ENCODE data around the gene FAM234B.

The FAM234B gene

GRCh38 chr12:13093191-13093847 lies 49.1 kb downstream of the FAM234B start:
- DNase-seq (ENCODE audit: low spot score), result no peak

GRCh38 chr12:13093848-13094220 lies 49.7 kb downstream of the FAM234B start:
- no peak for DNase-seq (ENCODE audit: low spot score)

- peak; percentile 27 for DNase-seq (ENCODE audit: low spot score)
Measured at GRCh38 chr12:13094367-13094766, 50.2 kb downstream of the FAM234B start.

DNA sequence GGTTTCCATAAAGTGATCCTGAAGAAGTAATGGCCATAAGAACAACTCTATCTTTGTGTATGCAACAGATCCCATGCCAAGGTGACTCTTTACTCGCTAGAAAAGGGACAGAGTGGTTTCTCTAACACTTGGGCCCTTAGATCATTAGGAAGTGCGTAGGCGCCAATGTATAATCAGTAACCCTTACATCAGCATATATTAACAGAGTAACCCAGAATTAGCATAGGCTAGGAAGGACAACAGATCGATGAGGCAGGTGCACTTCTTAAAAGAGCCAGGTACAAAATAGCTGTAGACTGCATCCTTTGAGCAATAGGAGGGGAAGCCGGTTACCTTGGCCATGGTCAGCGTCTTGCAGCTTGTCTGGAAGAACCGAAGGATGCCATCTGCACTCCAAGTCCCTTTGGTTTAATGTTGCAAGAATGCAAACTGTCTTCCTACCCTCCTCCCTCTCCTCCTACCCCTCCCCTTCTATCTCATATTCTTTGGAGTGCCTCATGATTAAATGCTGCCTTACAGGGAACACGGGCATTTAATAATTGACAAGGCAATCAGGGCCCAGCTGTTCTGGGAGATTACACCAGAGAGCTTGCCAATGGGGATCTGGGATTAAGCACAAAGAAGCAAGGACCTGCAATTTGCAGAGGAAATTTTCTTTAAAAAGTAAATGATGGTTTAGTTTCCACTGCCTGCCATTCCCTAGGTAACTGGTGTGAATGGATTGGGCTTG lies 51.2 kb downstream of the FAM234B start:
- no peak for DNase-seq (ENCODE audit: low spot score)

- no peak for DNase-seq (ENCODE audit: low spot score)
Measured at GRCh38 chr12:13097491-13098011, 53.4 kb downstream of the FAM234B start.

DNA sequence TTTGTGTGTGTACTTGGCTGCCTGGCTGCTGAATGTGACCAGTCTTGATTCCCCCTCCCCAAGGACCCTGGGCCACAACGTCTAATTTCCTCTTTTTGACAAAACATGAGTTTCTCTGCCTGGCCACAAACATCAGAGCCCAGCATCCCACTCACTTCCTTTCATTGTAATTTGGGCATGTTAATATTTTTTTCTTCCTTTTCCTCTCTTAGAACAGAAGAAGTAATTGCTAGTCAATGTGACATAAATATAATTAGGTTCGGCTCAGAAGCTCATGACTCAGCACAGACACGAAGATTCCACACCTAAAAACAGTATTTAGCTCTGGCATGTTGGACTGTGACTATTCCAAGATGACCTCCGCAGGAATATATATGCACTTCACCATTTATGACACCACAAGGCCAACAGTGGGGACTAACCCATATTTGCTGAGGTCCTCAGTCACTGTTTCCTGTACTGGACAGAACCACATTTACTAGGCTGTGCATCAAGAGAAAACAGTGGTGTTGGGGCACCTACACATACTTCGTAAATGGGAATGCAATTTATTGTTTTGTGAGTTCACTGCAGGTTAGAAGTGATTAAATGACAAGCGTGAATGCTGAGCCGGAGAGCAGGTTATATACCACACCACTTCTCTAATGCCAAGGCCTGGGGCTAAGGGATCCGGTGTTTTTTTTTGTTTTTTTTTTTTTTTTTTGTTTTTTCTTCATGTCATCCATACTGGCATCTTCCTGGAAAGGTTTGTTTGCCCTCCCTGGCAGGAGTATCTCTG lies 55.1 kb downstream of the FAM234B start:
- peak; percentile 52 for DNase-seq (ENCODE audit: low spot score)

DNA sequence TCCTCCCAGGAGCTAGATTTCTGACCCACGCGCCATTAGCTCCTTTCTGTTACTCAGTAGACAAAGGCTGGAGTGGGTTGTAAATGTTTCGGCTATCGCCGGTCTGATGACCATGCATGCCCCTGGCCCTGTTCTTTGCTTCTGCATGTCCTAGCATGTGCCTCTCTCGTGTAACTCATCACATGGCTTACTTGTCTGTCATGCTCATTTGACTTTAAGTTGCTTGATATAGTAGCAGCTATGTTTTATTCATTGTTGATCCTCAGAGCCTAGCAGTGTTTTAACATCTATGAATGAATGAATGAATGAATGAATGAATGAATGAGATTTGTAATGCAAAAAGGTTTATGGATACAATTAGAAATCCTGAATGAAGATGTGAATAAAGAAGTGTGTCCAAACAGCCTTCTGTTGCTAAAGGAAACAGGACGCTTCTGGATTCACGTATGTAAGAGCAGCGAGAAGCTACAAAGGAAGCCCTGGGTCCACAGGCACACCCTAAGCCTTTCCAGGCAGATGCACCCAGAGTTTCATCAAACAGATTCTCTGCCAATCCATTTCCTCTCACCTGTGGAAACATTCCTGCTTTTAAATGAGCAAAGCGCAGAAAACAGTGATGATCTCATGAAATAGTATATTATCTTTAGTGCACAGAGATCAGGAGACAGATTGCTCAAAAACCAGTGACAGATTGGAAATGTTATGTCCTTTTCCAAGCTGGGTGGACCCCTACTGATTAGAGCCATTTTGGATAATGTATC lies 55.8 kb downstream of the FAM234B start:
- DNase-seq (ENCODE audit: low spot score), result no peak

DNA sequence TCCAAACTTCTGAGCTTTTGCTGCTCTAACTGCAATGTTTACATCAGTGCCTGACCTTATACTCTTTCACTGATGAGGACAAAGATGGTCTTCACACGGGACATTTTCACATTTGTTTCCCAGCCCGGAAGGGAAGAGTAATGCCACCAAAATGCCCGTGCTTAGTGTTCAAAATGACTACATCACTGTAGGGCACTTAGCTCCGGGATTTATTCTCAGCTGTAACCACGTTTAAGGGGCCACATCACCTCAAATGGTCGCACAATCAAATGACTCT lies 56.4 kb downstream of the FAM234B start:
- no peak for DNase-seq (ENCODE audit: low spot score)

DNA sequence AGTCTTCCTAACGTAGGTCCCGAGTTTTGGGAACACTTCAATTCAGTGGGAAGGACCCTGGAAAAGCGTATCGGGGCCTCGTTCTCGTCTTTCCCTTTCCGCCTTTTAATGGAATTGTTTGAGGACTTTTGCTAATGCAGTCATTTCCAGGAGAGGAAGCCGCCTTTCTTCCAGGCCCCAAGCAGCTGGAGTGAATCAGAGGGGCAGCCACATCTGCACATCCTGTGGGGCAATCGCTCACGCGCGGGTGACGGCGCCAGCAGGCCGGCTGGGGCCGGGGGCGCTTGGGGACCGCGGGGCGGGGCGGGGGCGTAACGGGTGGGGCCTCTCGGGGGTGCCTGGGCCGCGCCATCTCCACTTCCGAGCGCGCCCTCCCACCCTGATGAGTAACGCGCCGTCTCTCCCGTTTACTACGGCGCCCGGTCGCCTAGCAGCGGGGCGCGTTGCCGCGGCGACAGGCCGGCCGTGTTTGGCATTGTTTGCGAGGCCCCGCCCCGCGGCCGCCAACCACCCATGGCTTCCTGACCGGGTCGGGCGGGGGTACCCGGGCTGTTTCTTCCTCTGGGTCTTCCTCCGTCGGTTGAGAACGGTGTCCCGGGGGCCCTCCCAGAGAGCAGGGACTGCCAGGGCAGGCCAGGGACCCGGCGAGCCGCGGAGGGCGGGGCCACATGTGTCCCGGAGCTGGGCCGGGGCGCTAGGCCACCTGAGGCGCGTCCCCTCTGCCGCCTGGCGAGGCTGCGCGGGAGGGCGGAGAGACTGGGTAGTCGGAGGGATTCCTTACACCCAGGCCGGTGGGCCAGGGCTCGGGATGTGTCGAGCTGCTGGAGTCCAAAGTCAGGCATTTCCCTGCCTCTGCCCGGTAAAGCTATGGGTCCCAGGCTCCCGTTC lies 56.9 kb downstream of the FAM234B start:
- peak; percentile 94 for DNase-seq (ENCODE audit: low spot score)

GRCh38 chr12:13101821-13102375 lies 57.7 kb downstream of the FAM234B start:
- DNase-seq (ENCODE audit: low spot score), result peak; percentile 68

DNA sequence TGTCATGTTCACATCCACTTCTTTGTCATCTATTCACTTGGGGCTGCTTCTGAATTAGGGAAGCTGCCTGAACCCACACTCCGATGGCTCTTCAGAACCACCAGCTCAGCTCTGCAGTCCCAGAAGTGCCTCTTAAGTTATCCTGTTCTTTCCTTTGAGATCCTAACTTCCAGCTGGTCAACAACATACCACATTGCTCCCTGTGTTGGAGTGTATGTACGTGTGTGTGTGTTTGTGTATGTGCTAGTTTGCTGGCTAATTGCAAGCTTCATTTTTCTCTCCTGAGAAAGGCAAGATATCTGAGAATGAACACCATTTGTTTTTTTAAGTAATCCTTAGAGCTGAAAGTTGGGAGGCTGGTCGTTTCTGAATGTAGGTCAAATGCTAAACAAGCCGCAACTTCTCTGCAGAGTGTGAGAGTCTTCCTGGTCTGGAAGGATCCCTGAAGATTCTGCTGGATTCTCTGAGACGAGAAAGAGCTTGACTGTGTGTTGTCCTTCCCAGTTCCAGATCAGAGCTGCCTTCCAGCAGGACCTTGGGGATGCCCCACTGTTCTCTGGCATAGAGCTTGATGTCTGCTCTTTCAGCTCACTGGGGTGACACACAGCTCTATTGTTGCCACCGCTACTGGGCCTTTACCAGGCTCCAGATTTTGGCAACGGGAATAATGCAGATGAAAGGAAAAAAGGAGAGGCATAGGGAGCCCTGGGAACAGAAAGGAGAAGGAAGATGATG lies 58.4 kb downstream of the FAM234B start:
- DNase-seq (ENCODE audit: low spot score), result no peak

- DNase-seq (ENCODE audit: low spot score), result no peak
Measured at GRCh38 chr12:13103391-13104033, 59.3 kb downstream of the FAM234B start, which contains the start of gene GSG1. GSG1 (minus strand) TSS chr12:13103667; CDS start chr12:13103512, 155 bp downstream.

- no peak for DNase-seq (ENCODE audit: low spot score)
Measured at GRCh38 chr12:13104409-13104808, 60.2 kb downstream of the FAM234B start.

DNA sequence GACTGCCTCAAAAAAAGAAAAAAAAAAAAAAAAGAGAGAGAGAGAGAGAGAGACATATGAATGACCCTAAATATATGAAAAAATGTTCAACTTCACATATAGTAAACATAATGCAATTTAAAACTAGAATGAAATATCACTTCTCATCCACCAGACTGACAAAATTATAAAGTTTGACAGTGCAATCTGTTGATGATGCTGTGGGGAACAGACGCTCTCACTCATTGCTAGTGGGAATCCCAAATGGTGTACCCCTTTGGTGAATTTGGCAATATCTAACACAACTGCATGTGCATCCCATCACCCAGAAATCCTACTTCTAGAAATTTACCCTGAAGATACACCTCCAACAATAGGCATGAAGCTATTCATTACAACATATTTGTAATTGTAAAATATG lies 61.6 kb downstream of the FAM234B start:
- DNase-seq (ENCODE audit: low spot score), result no peak

- DNase-seq (ENCODE audit: low spot score), result no peak
Measured at GRCh38 chr12:13106666-13107065, 62.5 kb downstream of the FAM234B start.

- peak; percentile 51 for DNase-seq (ENCODE audit: low spot score)
Measured at GRCh38 chr12:13112968-13113367, 68.8 kb downstream of the FAM234B start.

DNA sequence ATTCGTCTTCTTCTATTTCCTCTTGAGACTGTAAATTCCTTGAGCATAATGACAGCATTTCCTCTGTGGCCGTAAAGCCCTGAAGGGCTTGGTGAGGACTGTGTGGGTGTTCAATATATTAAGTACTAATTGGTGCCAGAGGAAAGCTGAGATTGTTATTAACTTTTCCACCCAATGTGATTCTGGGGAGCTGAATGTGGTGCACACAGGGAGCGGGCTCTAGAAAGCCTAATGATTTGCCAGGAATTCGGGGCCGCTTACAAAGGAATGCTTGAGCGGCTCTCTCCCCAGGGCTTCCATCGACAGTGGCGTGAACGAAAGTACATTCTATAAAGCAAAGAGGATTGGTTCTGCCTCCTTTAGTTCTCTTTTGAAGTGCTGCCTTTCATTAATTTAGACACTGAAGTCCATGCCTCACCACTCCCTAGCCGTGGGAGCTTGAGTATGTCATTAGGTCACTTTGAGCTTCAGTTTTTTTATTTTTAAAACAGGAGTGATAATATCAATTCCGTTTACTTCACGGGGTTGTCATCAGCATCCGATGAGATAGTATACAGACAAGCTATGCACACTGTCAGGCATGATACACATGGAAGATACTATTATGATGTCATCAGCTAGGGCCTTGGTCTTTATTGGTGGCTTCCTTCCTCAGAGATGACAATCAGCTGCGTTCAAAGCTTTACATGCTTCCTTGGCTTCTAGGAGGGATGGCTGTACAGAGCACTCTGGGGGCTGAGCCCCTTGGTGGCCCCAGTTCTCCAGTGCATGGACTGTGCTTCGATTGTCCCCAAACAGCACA lies 70.3 kb downstream of the FAM234B start:
- no peak for DNase-seq (ENCODE audit: low spot score)

- no peak for DNase-seq (ENCODE audit: low spot score)
Measured at GRCh38 chr12:13116259-13116658, 72.1 kb downstream of the FAM234B start.

DNA sequence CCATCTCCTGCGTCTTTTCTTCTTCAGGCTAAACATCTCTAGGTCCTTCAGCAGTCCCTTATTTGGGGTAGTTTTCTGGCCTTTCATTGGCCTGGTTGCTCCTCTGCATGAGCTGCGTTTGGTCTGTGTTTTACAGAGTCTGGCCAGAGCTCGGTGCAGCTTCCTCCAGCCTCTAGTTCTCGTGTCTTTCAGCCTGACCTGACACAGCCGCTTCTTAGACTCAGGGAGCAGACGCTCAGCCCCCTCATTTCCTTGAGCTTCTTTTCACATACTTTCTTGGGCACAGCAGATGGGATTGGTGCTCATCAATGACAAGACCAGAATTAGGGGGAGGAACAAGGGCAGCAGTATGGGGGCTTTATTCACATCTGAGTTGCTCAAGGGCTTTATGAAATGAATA lies 72.8 kb downstream of the FAM234B start:
- no peak for DNase-seq (ENCODE audit: low spot score)

Measured in SW480 (cell line).